ENCODE data around the gene PIEZO2.
"Not testable (repeated sequence)": the region's sequence is repeated elsewhere in the genome, so short reads cannot be mapped to it uniquely, and the experiment has no call there.

Gene PIEZO2

GRCh38 chr18:11149441-11150270 lies at the start of gene PIEZO2:
Gene PIEZO2, minus strand, starts transcription at chr18:11149569. Its CDS starts 981 bp downstream, at chr18:11148588.
- no peak for DNase-seq (ENCODE audit: low read depth)

- DNase-seq (ENCODE audit: low read depth), result no peak
Observed at GRCh38 chr18:11183637-11184036, 34.3 kb upstream of the PIEZO2 start.

- not testable (repeated sequence) for DNase-seq (ENCODE audit: low read depth)
Observed at GRCh38 chr18:11181629-11182028, 32.3 kb upstream of the PIEZO2 start.

GRCh38 chr18:11179959-11180519 lies 30.7 kb upstream of the PIEZO2 start:
- no peak for DNase-seq (ENCODE audit: low read depth)

- DNase-seq (ENCODE audit: low read depth), result no peak
Observed at GRCh38 chr18:11178951-11179549, 29.7 kb upstream of the PIEZO2 start.

- no peak for DNase-seq (ENCODE audit: low read depth)
Observed at GRCh38 chr18:11177382-11177781, 28.0 kb upstream of the PIEZO2 start.

- DNase-seq (ENCODE audit: low read depth), result no peak
Observed at GRCh38 chr18:11176481-11176881, 27.1 kb upstream of the PIEZO2 start.

- no peak for DNase-seq (ENCODE audit: low read depth)
Observed at GRCh38 chr18:11175266-11175979, 26.1 kb upstream of the PIEZO2 start.

- not testable (repeated sequence) for DNase-seq (ENCODE audit: low read depth)
Observed at GRCh38 chr18:11174179-11174578, 24.8 kb upstream of the PIEZO2 start.

- DNase-seq (ENCODE audit: low read depth), result no peak
Observed at GRCh38 chr18:11167778-11168177, 18.4 kb upstream of the PIEZO2 start.

GRCh38 chr18:11165952-11166351 lies 16.6 kb upstream of the PIEZO2 start:
- DNase-seq (ENCODE audit: low read depth), result no peak

- no peak for DNase-seq (ENCODE audit: low read depth)
Observed at GRCh38 chr18:11165138-11165537, 15.8 kb upstream of the PIEZO2 start.

GRCh38 chr18:11163665-11164064 lies 14.3 kb upstream of the PIEZO2 start:
- DNase-seq (ENCODE audit: low read depth), result no peak

- DNase-seq (ENCODE audit: low read depth), result no peak
Observed at GRCh38 chr18:11162889-11163288, 13.5 kb upstream of the PIEZO2 start.

GRCh38 chr18:11162462-11162861 lies 13.1 kb upstream of the PIEZO2 start:
- DNase-seq (ENCODE audit: low read depth), result no peak

- DNase-seq (ENCODE audit: low read depth), result no peak
Observed at GRCh38 chr18:11160313-11160712, 10.9 kb upstream of the PIEZO2 start.

- no peak for DNase-seq (ENCODE audit: low read depth)
Observed at GRCh38 chr18:11159844-11160243, 10.5 kb upstream of the PIEZO2 start.

GRCh38 chr18:11156978-11157377 lies 7.6 kb upstream of the PIEZO2 start:
- DNase-seq (ENCODE audit: low read depth), result no peak

GRCh38 chr18:11155034-11155759 lies 5.8 kb upstream of the PIEZO2 start:
- no peak for DNase-seq (ENCODE audit: low read depth)

GRCh38 chr18:11154368-11154989 lies 5.1 kb upstream of the PIEZO2 start:
- DNase-seq (ENCODE audit: low read depth), result no peak

GRCh38 chr18:11153097-11153496 lies 3.7 kb upstream of the PIEZO2 start:
- DNase-seq (ENCODE audit: low read depth), result no peak

- DNase-seq (ENCODE audit: low read depth), result no peak
Observed at GRCh38 chr18:11150271-11150615, 874 bp upstream of the PIEZO2 start.
